OCI-LY3 (cell line): ENCODE data around the gene SLC4A4.

Experiments
- H2AFZ ChIP-seq: fragments of 200-600, 300-600 bp; shearing (Covaris generic); 2 replicates; pipeline ENCODE4 v1.6.0; 2014; ENCODE audit warnings: antibody characterized with exemption, low read depth, low read length
- H3K27ac ChIP-seq: fragments of 200-600, 300-600 bp; sonication (generic); 2 replicates; pipeline ENCODE4 v1.5.1; 2014; ENCODE audit warnings: mild to moderate bottlenecking, low read length, moderate library complexity, mixed read lengths
- H3K27me3 ChIP-seq: fragments of 200-600, 300-600 bp; sonication (generic); 2 replicates; pipeline ENCODE4 v1.6.1; 2014; ENCODE audit warnings: low read depth, low read length, mixed read lengths
- H3K36me3 ChIP-seq: fragments of 200-600, 300-600 bp; sonication (generic); replicated peaks from 2 replicates; pipeline ENCODE3; 2014; ENCODE audit warnings: low read depth, low read length, mixed read lengths
- H3K4me1 ChIP-seq: fragments of 300-600, 200-600 bp; sonication (generic); 2 replicates; pipeline ENCODE4 v1.6.1; 2014; ENCODE audit warnings: low read length, mixed read lengths
- H3K4me2 ChIP-seq: fragments of 200-600, 300-600 bp; sonication (generic); 2 replicates; pipeline ENCODE4 v1.6.1; 2014; ENCODE audit warnings: low read length, mixed read lengths
- H3K4me3 ChIP-seq: fragments of 300-600, 200-600 bp; sonication (generic); 2 replicates; pipeline ENCODE4 v1.5.1; 2014; ENCODE audit warnings: antibody characterized with exemption, mild to moderate bottlenecking, low read length, moderate library complexity
- H3K79me2 ChIP-seq: fragments of 300-600, 200-600 bp; shearing (Covaris generic); 2 replicates; pipeline ENCODE4 v1.6.1; 2014; ENCODE audit warnings: mild to moderate bottlenecking, low read length, mixed read lengths
- H3K9ac ChIP-seq: fragments of 300-600, 200-600 bp; shearing (Covaris generic); 2 replicates; pipeline ENCODE4 v1.6.0; 2014; ENCODE audit warnings: mild to moderate bottlenecking, low read length, moderate library complexity
- H3K9me3 ChIP-seq: fragments of 200-600, 300-600 bp; shearing (Covaris generic); 2 replicates; pipeline ENCODE4 v1.6.1; 2014; ENCODE audit warnings: low read length, mixed read lengths; ENCODE audit not compliant: insufficient read depth
- H4K20me1 ChIP-seq: fragments of 200-600, 300-600 bp; sonication (generic); 2 replicates; pipeline ENCODE4 v1.6.1; 2016; ENCODE audit warnings: low read length, mixed read lengths; ENCODE audit not compliant: insufficient read depth
- EZH2phosphoT487 ChIP-seq: fragments of 200-600 bp; shearing (Covaris generic); IDR thresholded peaks from 2 replicates; pipeline ENCODE4 v1.6.1; 2018; ENCODE audit warnings: antibody characterized with exemption, mixed run types, low read depth
- TF ChIP-seq, protein P1 (sequence below): fragments of 200-600, 300-600 bp; sonication (generic); IDR thresholded peaks from 2 replicates; pipeline ENCODE4 v1.5.1; 2014; ENCODE audit warnings: antibody characterized with exemption, low read length, low read depth

Gene SLC4A4

DNA sequence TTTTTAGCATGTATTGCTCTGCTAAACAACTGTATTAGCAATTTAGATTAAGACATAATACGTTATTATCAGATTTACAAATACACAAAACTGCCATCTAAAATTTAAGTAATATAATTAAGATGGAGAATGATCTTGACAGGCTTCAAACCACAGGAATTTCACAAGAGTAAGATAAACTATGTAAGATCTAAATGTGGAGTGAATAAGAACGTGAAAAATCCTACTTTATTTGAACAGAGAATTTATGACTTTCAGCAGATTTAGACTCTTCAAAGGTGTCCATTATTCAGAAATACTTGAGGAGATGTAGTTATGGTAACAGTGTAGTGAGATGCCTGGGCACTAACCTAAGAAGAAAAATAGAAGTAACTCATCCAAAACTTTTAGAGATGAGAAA lies 73.2 kb downstream of the SLC4A4 start:
- Histone ChIP-seq H3K9me3 (0 out of 2 replicates have a peak, but pooled peaks cover 3% of the 10 kb centered on the region), H3K79me2 (no peaks in the 10 kb centered on the region), H3K27ac (no peak overlapping the region), H4K20me1 (no peaks in the 10 kb centered on the region), H3K4me1 (no peaks in the 10 kb centered on the region), H2AFZ (no peak overlapping the region), H3K4me3 (no peak overlapping the region), H3K27me3 (no peaks in the 10 kb centered on the region), H3K36me3 (no peaks in the 10 kb centered on the region), H3K9ac (no peak overlapping the region), H3K4me2 (no peak overlapping the region)
- no peak for TF ChIP-seq EZH2phosphoT487
- TF ChIP-seq, protein P1, sequence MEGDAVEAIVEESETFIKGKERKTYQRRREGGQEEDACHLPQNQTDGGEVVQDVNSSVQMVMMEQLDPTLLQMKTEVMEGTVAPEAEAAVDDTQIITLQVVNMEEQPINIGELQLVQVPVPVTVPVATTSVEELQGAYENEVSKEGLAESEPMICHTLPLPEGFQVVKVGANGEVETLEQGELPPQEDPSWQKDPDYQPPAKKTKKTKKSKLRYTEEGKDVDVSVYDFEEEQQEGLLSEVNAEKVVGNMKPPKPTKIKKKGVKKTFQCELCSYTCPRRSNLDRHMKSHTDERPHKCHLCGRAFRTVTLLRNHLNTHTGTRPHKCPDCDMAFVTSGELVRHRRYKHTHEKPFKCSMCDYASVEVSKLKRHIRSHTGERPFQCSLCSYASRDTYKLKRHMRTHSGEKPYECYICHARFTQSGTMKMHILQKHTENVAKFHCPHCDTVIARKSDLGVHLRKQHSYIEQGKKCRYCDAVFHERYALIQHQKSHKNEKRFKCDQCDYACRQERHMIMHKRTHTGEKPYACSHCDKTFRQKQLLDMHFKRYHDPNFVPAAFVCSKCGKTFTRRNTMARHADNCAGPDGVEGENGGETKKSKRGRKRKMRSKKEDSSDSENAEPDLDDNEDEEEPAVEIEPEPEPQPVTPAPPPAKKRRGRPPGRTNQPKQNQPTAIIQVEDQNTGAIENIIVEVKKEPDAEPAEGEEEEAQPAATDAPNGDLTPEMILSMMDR: no peak

DNA sequence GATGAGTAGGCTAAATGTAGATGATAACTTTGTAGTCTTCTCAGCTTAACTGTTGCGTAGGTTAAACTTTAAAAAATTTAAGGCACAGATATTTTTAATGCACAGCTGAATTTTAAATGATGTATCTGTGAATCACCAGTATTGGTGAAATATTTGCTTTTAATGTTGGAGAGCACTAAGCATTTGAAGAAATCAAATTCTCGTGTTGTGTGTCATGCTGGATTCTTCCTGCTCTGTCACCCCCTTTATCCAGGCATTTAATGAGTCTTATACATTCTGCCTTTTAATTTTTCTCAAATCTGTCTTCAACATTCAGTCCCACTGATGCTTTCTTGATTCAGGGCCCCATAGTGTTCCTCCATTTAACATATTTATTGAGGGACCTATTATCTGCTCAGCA lies 76.7 kb downstream of the SLC4A4 start:
- H3K79me2 ChIP-seq: no peaks in the 10 kb centered on the region
- no peak overlapping the region for H3K27ac ChIP-seq
- no peak overlapping the region for H3K4me2 ChIP-seq
- H3K36me3 ChIP-seq: no peaks in the 10 kb centered on the region
- no peak for TF ChIP-seq EZH2phosphoT487
- TF ChIP-seq, protein P1: no peak
- H4K20me1 ChIP-seq: no peaks in the 10 kb centered on the region
- H3K4me3 ChIP-seq: no peak overlapping the region
- H3K9ac ChIP-seq: no peak overlapping the region
- H3K27me3 ChIP-seq: no peaks in the 10 kb centered on the region
- H2AFZ ChIP-seq: no peak overlapping the region
- no peaks in the 10 kb centered on the region for H3K4me1 ChIP-seq
- H3K9me3 ChIP-seq: no peaks in the 10 kb centered on the region

DNA sequence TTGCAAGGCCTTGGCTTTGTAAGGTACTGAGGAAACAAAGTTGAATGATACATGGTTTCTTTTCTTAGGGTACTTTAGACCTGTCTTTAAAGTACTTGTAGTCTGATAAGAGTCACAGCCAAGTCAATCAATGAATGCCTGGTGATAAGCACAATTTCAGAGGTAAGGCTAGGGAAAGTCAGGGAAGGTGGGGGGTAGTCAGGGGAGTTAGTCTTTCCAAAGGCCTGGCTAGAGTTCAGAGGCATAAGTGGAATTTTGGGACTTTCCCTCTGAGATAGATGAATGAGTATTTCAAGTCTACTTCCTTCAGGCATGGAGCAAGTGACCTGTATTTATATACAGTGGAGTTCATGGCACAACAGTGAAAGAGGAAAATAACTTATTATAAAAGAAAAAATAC lies 78.3 kb downstream of the SLC4A4 start:
- Histone ChIP-seq H3K36me3 (no peaks in the 10 kb centered on the region), H2AFZ (no peak overlapping the region), H3K9ac (no peak overlapping the region)

DNA sequence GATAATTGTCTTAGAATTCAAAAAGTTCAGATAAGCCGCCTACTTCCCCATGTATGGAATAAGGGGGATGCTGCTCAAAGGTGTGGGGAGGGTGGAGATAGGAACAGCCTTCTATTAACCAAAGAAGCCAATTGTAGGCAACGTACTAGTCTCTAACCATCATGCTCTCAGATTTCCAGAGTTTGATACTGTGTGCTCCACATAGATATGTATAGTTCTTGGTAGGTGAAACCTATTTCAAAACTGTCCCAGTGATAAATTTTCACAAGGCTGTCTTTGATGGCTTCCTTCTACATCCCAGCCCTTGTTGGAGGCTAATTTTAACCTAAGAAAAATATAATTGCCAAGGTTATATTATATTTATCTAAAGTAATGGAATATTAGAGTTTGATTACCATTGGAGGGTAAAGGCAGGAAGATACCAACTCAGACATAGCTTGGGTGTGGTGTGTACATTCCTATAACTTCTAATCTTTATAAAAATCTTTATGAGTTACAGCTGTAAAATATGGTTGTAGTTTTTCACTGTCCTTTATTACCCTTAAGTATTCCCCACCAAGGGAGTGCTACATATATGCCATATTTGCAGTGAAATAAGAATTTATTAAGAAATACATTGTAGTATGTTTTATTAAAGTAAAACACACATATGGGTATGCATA lies 87.7 kb downstream of the SLC4A4 start:
- H4K20me1 ChIP-seq: no peaks in the 10 kb centered on the region
- H3K36me3 ChIP-seq: no peaks in the 10 kb centered on the region
- no peak for TF ChIP-seq EZH2phosphoT487
- TF ChIP-seq, protein P1: no peak
- no peak overlapping the region for H3K27ac ChIP-seq
- no peak overlapping the region for H3K9ac ChIP-seq
- H3K4me2 ChIP-seq: no peak overlapping the region
- no peaks in the 10 kb centered on the region for H3K79me2 ChIP-seq
- no peak overlapping the region for H2AFZ ChIP-seq
- no peaks in the 10 kb centered on the region for H3K27me3 ChIP-seq
- no peak overlapping the region for H3K4me3 ChIP-seq
- no peaks in the 10 kb centered on the region for H3K9me3 ChIP-seq
- H3K4me1 ChIP-seq: no peaks in the 10 kb centered on the region

More for the DNA sequence above, 78.3 kb downstream of the SLC4A4 start:
- Histone ChIP-seq H3K4me3 (no peak overlapping the region), H3K9me3 (no peaks in the 10 kb centered on the region), H3K79me2 (no peaks in the 10 kb centered on the region), H3K27ac (no peak overlapping the region), H3K4me2 (no peak overlapping the region), H3K4me1 (no peaks in the 10 kb centered on the region), H4K20me1 (no peaks in the 10 kb centered on the region), H3K27me3 (no peaks in the 10 kb centered on the region)
- no peak for TF ChIP-seq EZH2phosphoT487
- TF ChIP-seq, protein P1: no peak
